Left cardiac atrium (tissue), 4 donors: Measurements from ENCODE around the gene ATG7. TPM values are rescaled to one million over a fixed set of nuclear protein-coding genes. Genes with fewer than 3 reads are reported as not detected.

Experiments
- ATAC-seq, 2 donors: fragments of 200-7000 bp; cut with Tn5 transposase; one replicate each; pipeline ENCODE4 v1.9.1; 2020; ENCODE audit warnings: mild to moderate bottlenecking in 2 of 2, moderate library complexity in 2 of 2
- DNase-seq: peaks from one replicate; pipeline ENCODE4 v3.0.0-alpha.2; 2020
- intact Hi-C, 2 donors: fragments of 100-400 bp; cut with DNase I; formaldehyde crosslinking; loops; one replicate each; pipeline versions ENCODE4 v1.14.1 to v1.15.1; 2022 to 2023
- long read RNA-seq: library from polyadenylated mRNA; unstranded; transcript quantifications from one replicate; pipeline ENCODE4 v2.0.0, GENCODE V29; 2021
- total RNA-seq, 2 donors: library from RNA; stranded (reverse); fragmentation: NEBNext Ultra II Directional; extraction: Animal tissue kit (Norgen Biotek cat#: 25700); gene quantifications; one replicate each; pipeline ENCODE4 v1.2.1, GENCODE V29; 2021
- donor health status: DM: no; HTN: yes; CAD: no.
- donor health status: DM: no; HTN: yes; CAD: no; lungs with severe emphysema.
- donor health status: DM: yes; HTN: yes; CAD: no.
- donor health status: Dilated cardiomyopathy.

ATG7 gene, protein sequence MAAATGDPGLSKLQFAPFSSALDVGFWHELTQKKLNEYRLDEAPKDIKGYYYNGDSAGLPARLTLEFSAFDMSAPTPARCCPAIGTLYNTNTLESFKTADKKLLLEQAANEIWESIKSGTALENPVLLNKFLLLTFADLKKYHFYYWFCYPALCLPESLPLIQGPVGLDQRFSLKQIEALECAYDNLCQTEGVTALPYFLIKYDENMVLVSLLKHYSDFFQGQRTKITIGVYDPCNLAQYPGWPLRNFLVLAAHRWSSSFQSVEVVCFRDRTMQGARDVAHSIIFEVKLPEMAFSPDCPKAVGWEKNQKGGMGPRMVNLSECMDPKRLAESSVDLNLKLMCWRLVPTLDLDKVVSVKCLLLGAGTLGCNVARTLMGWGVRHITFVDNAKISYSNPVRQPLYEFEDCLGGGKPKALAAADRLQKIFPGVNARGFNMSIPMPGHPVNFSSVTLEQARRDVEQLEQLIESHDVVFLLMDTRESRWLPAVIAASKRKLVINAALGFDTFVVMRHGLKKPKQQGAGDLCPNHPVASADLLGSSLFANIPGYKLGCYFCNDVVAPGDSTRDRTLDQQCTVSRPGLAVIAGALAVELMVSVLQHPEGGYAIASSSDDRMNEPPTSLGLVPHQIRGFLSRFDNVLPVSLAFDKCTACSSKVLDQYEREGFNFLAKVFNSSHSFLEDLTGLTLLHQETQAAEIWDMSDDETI
- 10 to 100 TPM; 21.7 to 22.8 TPM for total RNA-seq
- long read RNA-seq, full-length matches to known transcripts = 5 of 10 reads
- long read RNA-seq, partial matches to known transcripts = 2 of 10 reads
- long read RNA-seq, other reads (novel, unspliced or antisense) = 3 of 10 reads

DNA sequence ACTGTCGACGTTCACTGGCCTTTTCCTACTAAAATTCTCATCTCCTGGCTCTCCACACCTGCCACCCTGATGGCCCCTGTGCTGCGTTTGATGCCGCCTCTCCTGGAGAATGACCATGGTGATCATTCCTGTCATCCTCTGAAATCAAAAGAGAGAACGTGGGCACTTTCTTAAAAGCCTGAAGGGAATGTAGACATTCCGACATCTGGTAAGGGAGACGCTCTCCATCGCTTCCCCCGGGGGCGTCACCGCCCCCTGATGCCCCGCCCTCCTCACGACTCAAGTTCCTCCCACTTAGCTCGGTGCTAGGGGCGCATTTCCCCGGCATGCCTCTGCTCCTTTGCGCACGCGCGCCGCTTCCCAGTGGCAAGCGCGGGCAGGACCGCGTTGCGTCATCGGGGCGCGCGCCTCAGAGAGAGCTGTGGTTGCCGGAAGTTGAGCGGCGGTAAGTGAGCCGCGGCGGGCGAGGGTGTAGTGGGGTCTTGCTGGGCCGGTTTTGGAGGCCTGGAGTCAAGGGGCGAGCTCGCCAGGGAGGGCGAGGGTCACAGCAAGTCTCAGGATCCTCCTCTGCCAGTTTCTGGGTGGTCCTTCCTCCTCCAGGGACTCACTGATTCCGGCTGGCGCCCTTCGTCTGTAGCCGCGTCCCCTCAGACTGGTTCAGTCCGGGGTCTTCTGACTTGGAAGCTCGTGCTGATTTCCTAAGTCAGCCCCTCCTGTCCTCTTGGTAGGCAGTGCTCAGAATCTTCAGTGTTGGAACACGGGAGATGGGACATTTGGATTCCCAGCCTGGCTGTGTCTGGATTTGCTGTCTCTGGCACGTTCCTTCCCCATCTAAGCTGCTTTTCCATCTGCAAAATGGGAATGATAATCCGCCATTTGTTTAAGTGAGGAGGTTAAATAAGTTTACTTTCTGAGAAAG lies at the start of gene ATG7:
TSS of gene ATG7 (plus strand) at position 412 of the 919 bp plus-strand sequence. CDS start 26,299 bp downstream, outside the sequence.
- ATAC-seq (peak; percentile 98 to 100), DNase-seq (peak; percentile 99)
- intact Hi-C loops = no loop called here

DNA sequence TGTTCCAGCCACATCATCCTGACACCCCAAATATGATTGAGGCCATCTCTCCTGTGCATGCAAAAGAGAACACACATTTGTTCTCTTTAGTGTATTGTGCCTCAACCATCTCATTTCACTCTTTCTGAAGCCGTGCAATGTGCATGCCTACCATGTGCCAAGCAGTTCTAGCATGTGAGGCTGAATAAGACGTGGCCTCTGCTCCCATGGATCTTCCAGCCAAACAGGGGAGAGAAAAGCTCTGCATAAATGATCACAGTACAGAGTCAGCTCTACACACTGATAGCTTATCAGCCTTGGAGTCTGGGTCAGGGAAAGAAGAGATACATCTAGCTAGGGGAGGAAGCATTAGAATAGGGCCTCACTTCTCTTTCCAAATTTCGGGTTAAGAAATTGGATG lies 48.2 kb upstream of the ATG7 start:
- no peak for DNase-seq
- intact Hi-C loops = no loop called here
- ATAC-seq = no peak

DNA sequence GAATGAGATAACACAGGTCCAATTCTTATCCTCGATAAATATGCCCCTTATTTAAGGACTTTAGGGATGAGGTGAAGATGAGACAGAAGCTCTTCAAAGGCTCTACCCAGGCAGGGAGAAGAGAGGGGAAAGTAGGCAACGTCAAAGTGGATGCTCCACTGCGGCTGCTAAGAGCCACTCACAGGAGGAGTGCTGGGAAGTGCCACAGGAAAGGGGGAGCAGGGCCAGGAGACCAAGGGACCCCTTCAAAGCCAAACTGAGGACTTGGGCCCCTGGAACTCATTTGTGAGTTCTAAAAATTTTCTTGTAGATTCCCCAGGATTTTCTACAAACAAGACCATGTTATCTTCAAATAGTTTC lies 47.3 kb upstream of the ATG7 start:
- intact Hi-C loops = no loop called here
- DNase-seq (no peak), ATAC-seq (no peak)

DNA sequence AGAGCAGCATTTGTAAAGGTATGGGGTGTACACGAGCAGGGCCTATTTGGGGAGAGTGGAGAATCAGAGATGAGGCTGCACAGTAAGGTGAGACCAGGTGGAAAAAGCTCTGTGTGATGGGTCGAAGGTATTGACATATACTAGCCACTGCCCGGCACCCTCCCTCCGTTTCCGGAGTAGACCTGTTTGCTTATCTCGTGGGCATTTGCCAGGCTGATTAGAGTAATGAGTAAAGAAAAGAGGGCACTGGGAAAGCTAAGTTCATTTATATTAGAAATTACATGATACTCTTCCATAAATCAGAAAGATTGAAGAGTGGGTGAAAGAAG lies 46.2 kb upstream of the ATG7 start:
- DNase-seq (no peak), ATAC-seq (no peak)
- intact Hi-C loops = no loop called here

DNA sequence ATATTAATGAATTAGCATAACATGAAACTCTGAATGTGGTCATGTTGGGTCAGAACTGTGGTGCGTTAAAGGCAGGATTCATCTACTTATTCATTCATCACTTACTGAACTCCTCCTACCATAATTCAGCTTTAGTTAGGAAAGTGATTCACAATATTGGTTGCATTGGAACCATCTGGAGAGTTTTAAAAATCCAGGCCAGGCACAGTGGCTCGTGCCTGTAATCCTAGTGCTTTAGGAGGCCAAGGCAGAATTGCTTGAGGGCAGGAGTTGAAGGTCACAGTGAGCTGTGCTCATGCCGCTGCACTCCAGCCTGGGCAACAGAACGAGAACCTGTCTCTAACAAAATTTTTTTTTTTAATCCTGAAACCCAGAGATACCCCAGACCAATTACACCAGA lies 44.2 kb upstream of the ATG7 start:
- no peak for ATAC-seq
- DNase-seq = no peak
- intact Hi-C loops = no loop called here

DNA sequence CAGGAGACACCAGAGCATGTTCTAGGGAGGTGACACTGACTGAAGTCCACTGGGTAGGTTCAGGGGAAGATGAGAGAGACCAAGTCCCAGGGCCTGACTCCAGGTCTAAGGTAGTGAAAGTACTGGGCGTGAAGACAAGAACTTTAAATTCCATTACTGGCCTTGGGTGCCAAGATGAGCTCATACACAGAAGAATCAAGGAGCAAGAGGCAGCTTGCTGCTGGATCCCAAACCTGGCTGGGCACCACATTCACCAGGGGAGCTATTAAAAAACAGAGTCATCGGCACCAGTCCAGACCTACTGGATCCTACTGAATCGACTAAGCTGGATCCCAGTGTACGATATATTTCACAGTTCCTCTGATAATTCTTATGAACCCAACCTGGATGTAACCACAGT lies 42.1 kb upstream of the ATG7 start:
- intact Hi-C loops = no loop called here
- peak in 1 of 2 donors; percentile 51 for ATAC-seq
- no peak for DNase-seq

- intact Hi-C loops = no loop called here
- DNase-seq (no peak), ATAC-seq (no peak)
Observed at GRCh38 chr3:11230832-11231231, 41.4 kb upstream of the ATG7 start.

- intact Hi-C loops = no loop called here
- no peak for ATAC-seq
- DNase-seq = no peak
Observed at GRCh38 chr3:11235385-11235784, 36.8 kb upstream of the ATG7 start.

DNA sequence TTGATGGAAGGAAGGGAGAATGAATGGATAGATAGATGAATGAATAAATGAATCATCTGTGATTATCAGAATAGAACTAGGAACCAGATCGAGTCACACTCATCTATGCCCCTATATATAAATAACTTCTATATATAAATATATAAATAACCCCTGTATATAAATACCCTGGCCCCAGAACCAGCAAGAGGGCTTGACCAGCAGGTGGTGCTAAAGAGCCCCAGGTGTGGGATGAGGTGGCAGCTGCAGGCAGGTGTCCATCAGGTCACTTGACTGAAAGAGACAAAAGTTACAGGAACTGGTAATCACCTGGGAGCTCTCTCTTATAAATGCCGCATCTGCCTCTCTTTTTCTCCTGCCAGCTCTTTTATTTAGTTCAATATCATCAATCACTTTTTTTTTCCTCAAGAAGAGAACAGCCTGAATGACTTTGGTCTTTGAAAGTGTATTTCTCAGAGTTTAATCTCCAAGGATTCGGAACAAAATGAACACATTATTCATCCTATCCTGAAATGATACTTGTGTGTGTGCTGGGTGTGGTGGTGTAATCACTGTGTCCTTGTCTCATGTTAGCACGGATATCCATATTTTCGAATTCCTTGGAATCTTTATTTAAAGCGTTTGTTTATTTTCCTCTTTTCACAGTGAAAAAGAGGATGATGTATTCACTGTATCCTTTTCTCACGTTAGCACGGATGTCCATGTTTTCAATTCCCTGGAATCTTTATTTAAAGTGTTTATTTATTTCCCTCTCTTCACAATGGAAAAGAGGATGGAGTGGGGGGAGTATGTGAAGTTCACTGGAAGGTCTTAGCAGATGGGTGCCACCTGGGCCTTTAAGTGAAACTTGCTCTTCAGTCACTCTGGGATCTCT lies 35.4 kb upstream of the ATG7 start:
- ATAC-seq (peak in 1 of 2 donors; percentile 38), DNase-seq (peak; percentile 58)
- intact Hi-C loops = loop anchor here in 1 of 2 donors (2.0 kb wide), 1 partner anchor 98 kb away; no protein-coding TSS in a partner anchor

DNA sequence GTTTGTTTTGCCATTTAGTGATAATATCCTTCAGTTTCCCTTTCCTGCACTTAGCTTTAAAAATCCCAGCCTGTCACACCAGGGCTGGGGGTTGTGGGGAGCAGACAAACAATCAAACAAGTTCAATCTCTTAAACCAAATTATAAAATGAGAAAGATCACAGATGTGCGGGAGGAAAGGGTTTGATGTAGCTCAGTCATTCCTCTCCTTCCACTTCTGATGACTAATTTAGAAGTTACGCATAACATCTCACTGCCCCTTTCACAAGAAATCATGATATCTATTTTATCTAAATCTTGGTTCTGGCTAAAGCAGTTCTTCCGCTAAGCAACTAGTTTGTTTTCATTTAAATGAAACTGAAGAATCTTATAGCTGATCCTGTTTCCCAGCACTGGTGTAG lies 34.1 kb upstream of the ATG7 start:
- DNase-seq (no peak), ATAC-seq (peak; percentile 19 to 87)
- intact Hi-C loops = no loop called here

DNA sequence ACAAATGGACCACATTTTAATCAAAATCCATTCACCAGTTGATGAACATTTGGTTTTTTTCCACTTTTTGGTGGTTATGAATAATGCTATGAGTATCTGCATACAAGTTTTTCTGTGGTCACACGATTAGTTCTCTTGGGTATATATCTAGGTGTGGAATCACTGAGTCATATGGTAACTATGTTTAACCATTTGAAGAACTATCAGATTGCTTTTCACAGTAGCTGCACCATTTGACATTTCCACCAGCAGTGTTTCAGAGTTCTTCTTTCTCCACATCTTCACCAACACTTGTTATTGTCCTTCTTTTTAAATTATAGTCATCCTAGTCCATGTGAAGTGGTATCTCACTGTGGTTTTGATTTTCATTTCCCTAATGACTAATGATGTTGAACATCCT lies 33.3 kb upstream of the ATG7 start:
- intact Hi-C loops = no loop called here
- no peak for DNase-seq
- peak in 1 of 2 donors; percentile 10 for ATAC-seq

DNA sequence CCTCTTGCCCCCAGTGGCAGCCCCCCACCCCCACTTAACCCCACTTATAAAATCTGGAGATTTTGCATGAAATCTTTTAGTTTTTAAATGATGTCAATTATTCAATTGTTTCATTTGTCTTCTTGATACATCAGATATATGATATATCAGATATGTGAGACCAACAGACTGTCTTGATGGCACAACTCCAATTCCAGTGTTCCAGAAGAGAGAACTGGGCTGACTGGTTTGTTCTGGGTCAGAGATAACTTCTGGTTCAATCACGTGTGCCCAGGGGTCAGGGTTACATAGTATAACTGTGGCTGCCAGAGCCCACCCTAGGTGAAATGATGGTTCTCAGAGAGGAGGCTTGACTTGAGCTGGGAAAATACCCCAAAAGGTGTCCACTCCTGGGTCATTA lies 32.4 kb upstream of the ATG7 start:
- ATAC-seq (no peak), DNase-seq (no peak)
- intact Hi-C loops = loop anchor here in 1 of 2 donors (10.0 kb wide), 1 partner anchor 75 kb away; no protein-coding TSS in a partner anchor

- no peak for DNase-seq
- intact Hi-C loops = loop anchor here in 1 of 2 donors (10.0 kb wide), 1 partner anchor 74 kb away; no protein-coding TSS in a partner anchor
- no peak for ATAC-seq
Observed at GRCh38 chr3:11240496-11240895, 31.7 kb upstream of the ATG7 start.

- DNase-seq (no peak), ATAC-seq (no peak)
- intact Hi-C loops = loop anchor here in 1 of 2 donors (10.0 kb wide), 1 partner anchor 71 kb away; no protein-coding TSS in a partner anchor
Observed at GRCh38 chr3:11244121-11244677, 28.0 kb upstream of the ATG7 start.

- ATAC-seq (no peak), DNase-seq (no peak)
- intact Hi-C loops = loop anchor here in 1 of 2 donors (10.0 kb wide), 1 partner anchor 70 kb away; no protein-coding TSS in a partner anchor
Observed at GRCh38 chr3:11245276-11245675, 26.9 kb upstream of the ATG7 start.

DNA sequence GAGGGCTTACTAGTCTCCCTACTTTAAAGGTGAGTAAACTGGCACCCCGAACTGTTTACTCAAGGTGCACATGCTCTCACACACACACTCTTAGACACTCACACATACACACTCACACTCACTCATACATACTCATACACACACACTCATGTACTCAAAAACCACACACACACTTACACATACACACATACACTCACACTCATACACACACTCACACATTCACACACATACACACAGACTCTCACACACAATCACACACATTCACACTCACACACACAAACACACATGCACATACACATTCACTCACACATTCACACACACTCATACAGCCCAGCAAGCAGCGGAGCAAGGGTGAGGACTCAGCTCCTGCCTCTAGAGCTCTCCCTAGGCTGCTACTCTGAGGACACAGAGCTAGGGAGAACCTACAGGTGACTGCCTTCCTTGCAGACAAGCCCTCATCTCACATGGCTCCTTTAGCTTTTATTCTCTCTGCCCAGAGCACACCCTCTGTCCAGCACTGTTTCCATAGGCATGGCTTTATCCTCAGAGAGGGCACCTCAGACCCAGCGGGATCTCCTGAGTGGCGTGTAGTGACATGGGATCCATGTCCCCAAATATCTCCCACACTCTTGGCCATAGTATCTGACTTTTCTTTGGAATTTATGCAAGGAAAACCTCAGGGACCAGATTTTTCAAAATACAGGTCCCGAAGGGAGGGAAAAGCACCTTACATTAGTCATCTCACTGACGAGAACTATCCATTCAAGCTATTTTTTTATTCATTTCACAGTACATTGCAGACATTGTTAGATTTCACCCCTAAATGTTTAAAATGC lies 26.2 kb upstream of the ATG7 start:
- ATAC-seq (no peak), DNase-seq (no peak)
- intact Hi-C loops = loop anchor here in 1 of 2 donors (10.0 kb wide), 1 partner anchor 69 kb away; no protein-coding TSS in a partner anchor

DNA sequence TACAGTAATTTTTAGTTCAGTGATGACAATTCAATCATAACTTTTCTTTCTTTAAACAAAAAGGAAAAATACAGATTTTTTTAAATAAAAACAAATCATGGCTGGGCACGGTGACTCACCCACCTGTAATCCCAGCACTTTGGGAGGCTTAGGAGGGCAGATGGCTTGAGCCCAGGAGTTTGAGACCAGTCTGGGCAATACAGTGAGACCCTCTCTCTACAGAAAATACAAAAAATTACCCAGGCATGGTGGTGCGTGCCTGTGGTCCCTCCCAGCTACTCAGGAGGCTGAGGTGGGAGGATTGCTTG lies 25.6 kb upstream of the ATG7 start:
- no peak for DNase-seq
- intact Hi-C loops = loop anchor here in 1 of 2 donors (10.0 kb wide), 1 partner anchor 68 kb away; no protein-coding TSS in a partner anchor
- no peak for ATAC-seq
